GM23338 (cell line): ENCODE results near the gene MBNL1. TPM values are rescaled to one million over a fixed set of nuclear protein-coding genes. Genes with fewer than 3 reads are reported as not detected.
A peak's percentile ranks its signal among the peaks of the same experiment; 100 is the strongest.

ENCODE experiments used
- ATAC-seq: fragments of 200-7000 bp; cut with Tn5 transposase; 3 replicates; pipeline ENCODE4 v1.9.1; 2020
- DNase-seq: peaks from one replicate; pipeline ENCODE4 v3.0.0-alpha.2; 2015; ENCODE audit warnings: low spot score
- H2AFZ ChIP-seq: fragments of 200-600 bp; sonication (generic); 2 replicates; pipeline ENCODE4 v1.8.0; 2016; ENCODE audit warnings: antibody characterized with exemption, mild to moderate bottlenecking, moderate library complexity
- H3F3A ChIP-seq: fragments of 200-600 bp; sonication (generic); replicated peaks from 2 replicates; pipeline ENCODE4 v1.8.0; 2017; ENCODE audit warnings: antibody characterized with exemption, mixed run types, low read depth
- H3K27ac ChIP-seq: fragments of 200-600 bp; sonication (generic); 2 replicates; pipeline ENCODE4 v1.6.1; 2016; ENCODE audit warnings: low read depth
- H3K27me3 ChIP-seq: fragments of 200-600 bp; sonication (generic); 2 replicates; pipeline ENCODE4 v1.8.0; 2016; ENCODE audit warnings: mild to moderate bottlenecking, mixed run types, moderate library complexity; ENCODE audit not compliant: insufficient read depth
- H3K36me3 ChIP-seq: fragments of 200-600 bp; sonication (generic); 2 replicates; pipeline ENCODE4 v1.8.0; 2016; ENCODE audit warnings: mild to moderate bottlenecking; ENCODE audit not compliant: insufficient read depth
- H3K4me1 ChIP-seq: fragments of 200-600 bp; sonication (generic); 2 replicates; pipeline ENCODE4 v1.8.0; 2016; ENCODE audit warnings: mild to moderate bottlenecking, moderate library complexity; ENCODE audit not compliant: insufficient read depth
- H3K4me2 ChIP-seq: fragments of 200-600 bp; sonication (generic); 2 replicates; pipeline ENCODE4 v1.7.1; 2017; ENCODE audit warnings: mixed run types
- H3K4me3 ChIP-seq: fragments of 200-600 bp; sonication (generic); 2 replicates; pipeline ENCODE4 v1.6.1; 2016; ENCODE audit warnings: mixed run types
- H3K79me2 ChIP-seq: fragments of 200-600 bp; sonication (generic); replicated peaks from 2 replicates; pipeline ENCODE4 v1.8.0; 2017; ENCODE audit warnings: mild to moderate bottlenecking; ENCODE audit not compliant: insufficient read depth
- H3K9me2 ChIP-seq: fragments of 200-600 bp; sonication (generic); 2 replicates; pipeline ENCODE4 v1.8.0; 2017; ENCODE audit not compliant: insufficient read depth
- H4K20me1 ChIP-seq: fragments of 200-600 bp; sonication (generic); replicated peaks from 2 replicates; pipeline ENCODE4 v1.8.0; 2017; ENCODE audit warnings: mild to moderate bottlenecking; ENCODE audit not compliant: insufficient read depth
- H3K27ac Mint-ChIP-seq: 2 replicates; pipeline ENCODE4 v1.8.0; 2020; ENCODE audit warnings: inconsistent platforms, mild to moderate bottlenecking, moderate library complexity, mixed read lengths
- H3K27me3 Mint-ChIP-seq: 3 replicates; pipeline ENCODE4 v1.8.0; 2022; ENCODE audit warnings: low read depth, mild to moderate bottlenecking, moderate library complexity, mixed read lengths, inconsistent platforms; ENCODE audit not compliant: insufficient read depth, poor library complexity
- H3K36me3 Mint-ChIP-seq: 3 replicates; pipeline ENCODE4 v1.8.0; 2021; ENCODE audit warnings: low read depth, mild to moderate bottlenecking, inconsistent platforms, moderate library complexity, mixed read lengths
- H3K4me1 Mint-ChIP-seq: 3 replicates; pipeline ENCODE4 v1.8.0; 2020; ENCODE audit warnings: mild to moderate bottlenecking, inconsistent platforms, mixed read lengths
- H3K4me3 Mint-ChIP-seq: 3 replicates; pipeline ENCODE4 v1.8.0; 2021; ENCODE audit warnings: moderate library complexity, mild to moderate bottlenecking, inconsistent platforms, mixed read lengths
- H3K9me3 Mint-ChIP-seq: 3 replicates; pipeline ENCODE4 v1.8.0; 2020; ENCODE audit warnings: moderate library complexity, mild to moderate bottlenecking, inconsistent platforms, mixed read lengths
- CREB1 ChIP-seq: fragments of 250-450 bp; sonication (Bioruptor Pico); IDR thresholded peaks from 2 replicates; pipeline ENCODE4 v1.5.0; 2020; ENCODE audit warnings: low read depth, mild to moderate bottlenecking, moderate library complexity
- EZH2 ChIP-seq: fragments of 200-600 bp; sonication (generic); IDR thresholded peaks from one replicate; pipeline ENCODE4 v1.8.0; 2017; ENCODE audit warnings: antibody characterized with exemption, mild to moderate bottlenecking, low read depth; ENCODE audit not compliant: unreplicated experiment
- EZH2phosphoT487 ChIP-seq: fragments of 200-600 bp; sonication (generic); IDR thresholded peaks from one replicate; pipeline ENCODE4 v1.8.1; 2018; ENCODE audit warnings: antibody characterized with exemption; ENCODE audit not compliant: unreplicated experiment
- JUNB ChIP-seq: IDR thresholded peaks from one replicate; pipeline ENCODE4 v1.6.1; 2016; ENCODE audit warnings: antibody characterized with exemption; ENCODE audit not compliant: unreplicated experiment
- POLR2AphosphoS5 ChIP-seq: IDR thresholded peaks from 2 replicates; pipeline ENCODE4 v1.6.1; 2016; ENCODE audit warnings: antibody characterized with exemption, low read depth
- ZNF114 ChIP-seq: fragments of 250-450 bp; sonication (Bioruptor Pico); IDR thresholded peaks from 2 replicates; pipeline ENCODE4 v1.5.0; 2020; ENCODE audit warnings: mild to moderate bottlenecking, moderate library complexity
- ZNF331 ChIP-seq: fragments of 250-450 bp; sonication (Bioruptor Pico); IDR thresholded peaks from 2 replicates; pipeline ENCODE4 v1.5.0; 2020; ENCODE audit warnings: low read depth, mild to moderate bottlenecking, moderate library complexity
- polyA plus RNA-seq: library from polyadenylated mRNA; unstranded; fragments of >200 nt; fragmentation: Nextera tagmentation; extraction: Ambion mirVana; gene quantifications from 2 replicates; pipeline ENCODE4 v1.2.1, GENCODE V29; 2016
- total RNA-seq: library from RNA; depleted of rRNA; stranded (reverse); fragments of >200 nt; shearing (Covaris generic); gene quantifications from 2 replicates; pipeline ENCODE4 v1.2.3, GENCODE V29; 2014
- TF ChIP-seq, protein P1 (sequence below): IDR thresholded peaks from one replicate; pipeline ENCODE4 v1.6.1; 2018; ENCODE audit warnings: antibody characterized with exemption; ENCODE audit not compliant: unreplicated experiment
- TF ChIP-seq, protein P2 (sequence below), 2 experiments: fragments of 200-600 bp in 1 of 2; sonication (generic) in 1 of 2; conservative IDR thresholded peaks; 2 replicates each; pipeline versions ENCODE4 v1.5.1 to v1.6.1; 2016 to 2017; ENCODE audit warnings: antibody characterized with exemption in 2 of 2, low read depth in 2 of 2, mild to moderate bottlenecking in 2 of 2, moderate library complexity in 1 of 2

Gene MBNL1
- total and polyA plus RNA-seq, 2 experiments from 2014 or later: 9.4 to 23.2 TPM

- Histone ChIP-seq H3K27ac (no peak overlapping the region), H3F3A (no peaks in the 10 kb centered on the region), H3K9me2 (no peaks in the 10 kb centered on the region), H3K36me3 (no peaks in the 10 kb centered on the region), H4K20me1 (no peaks in the 10 kb centered on the region), H3K4me1 (no peaks in the 10 kb centered on the region), H3K4me2 (no peak overlapping the region), H3K4me3 (no peak overlapping the region), H2AFZ (peak overlapping the region; percentile 64; the same call in 1 of the 2 replicates), H3K79me2 (no peaks in the 10 kb centered on the region), H3K27me3 (no peaks in the 10 kb centered on the region)
- no peak for DNase-seq
- Mint-ChIP-seq H3K4me1 (no peaks in the 10 kb centered on the region), H3K4me3 (no peak overlapping the region), H3K36me3 (no peaks in the 10 kb centered on the region), H3K9me3 (no peaks in the 10 kb centered on the region), H3K27ac (no peak overlapping the region), H3K27me3 (peaks cover 2% of the 10 kb centered on the region)
- no peak for ATAC-seq
- TF ChIP-seq, protein P1, sequence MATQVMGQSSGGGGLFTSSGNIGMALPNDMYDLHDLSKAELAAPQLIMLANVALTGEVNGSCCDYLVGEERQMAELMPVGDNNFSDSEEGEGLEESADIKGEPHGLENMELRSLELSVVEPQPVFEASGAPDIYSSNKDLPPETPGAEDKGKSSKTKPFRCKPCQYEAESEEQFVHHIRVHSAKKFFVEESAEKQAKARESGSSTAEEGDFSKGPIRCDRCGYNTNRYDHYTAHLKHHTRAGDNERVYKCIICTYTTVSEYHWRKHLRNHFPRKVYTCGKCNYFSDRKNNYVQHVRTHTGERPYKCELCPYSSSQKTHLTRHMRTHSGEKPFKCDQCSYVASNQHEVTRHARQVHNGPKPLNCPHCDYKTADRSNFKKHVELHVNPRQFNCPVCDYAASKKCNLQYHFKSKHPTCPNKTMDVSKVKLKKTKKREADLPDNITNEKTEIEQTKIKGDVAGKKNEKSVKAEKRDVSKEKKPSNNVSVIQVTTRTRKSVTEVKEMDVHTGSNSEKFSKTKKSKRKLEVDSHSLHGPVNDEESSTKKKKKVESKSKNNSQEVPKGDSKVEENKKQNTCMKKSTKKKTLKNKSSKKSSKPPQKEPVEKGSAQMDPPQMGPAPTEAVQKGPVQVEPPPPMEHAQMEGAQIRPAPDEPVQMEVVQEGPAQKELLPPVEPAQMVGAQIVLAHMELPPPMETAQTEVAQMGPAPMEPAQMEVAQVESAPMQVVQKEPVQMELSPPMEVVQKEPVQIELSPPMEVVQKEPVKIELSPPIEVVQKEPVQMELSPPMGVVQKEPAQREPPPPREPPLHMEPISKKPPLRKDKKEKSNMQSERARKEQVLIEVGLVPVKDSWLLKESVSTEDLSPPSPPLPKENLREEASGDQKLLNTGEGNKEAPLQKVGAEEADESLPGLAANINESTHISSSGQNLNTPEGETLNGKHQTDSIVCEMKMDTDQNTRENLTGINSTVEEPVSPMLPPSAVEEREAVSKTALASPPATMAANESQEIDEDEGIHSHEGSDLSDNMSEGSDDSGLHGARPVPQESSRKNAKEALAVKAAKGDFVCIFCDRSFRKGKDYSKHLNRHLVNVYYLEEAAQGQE: no peak
- TF ChIP-seq ZNF331 (CRISPR knock-in tag) (no peak), ZNF114 (CRISPR knock-in tag) (no peak), EZH2 (no peak), POLR2AphosphoS5 (no peak)
- TF ChIP-seq, protein P2, sequence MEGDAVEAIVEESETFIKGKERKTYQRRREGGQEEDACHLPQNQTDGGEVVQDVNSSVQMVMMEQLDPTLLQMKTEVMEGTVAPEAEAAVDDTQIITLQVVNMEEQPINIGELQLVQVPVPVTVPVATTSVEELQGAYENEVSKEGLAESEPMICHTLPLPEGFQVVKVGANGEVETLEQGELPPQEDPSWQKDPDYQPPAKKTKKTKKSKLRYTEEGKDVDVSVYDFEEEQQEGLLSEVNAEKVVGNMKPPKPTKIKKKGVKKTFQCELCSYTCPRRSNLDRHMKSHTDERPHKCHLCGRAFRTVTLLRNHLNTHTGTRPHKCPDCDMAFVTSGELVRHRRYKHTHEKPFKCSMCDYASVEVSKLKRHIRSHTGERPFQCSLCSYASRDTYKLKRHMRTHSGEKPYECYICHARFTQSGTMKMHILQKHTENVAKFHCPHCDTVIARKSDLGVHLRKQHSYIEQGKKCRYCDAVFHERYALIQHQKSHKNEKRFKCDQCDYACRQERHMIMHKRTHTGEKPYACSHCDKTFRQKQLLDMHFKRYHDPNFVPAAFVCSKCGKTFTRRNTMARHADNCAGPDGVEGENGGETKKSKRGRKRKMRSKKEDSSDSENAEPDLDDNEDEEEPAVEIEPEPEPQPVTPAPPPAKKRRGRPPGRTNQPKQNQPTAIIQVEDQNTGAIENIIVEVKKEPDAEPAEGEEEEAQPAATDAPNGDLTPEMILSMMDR (conservative IDR thresholded peaks at IDR 0.05; ENCODE audit: low read depth in 2 of 2): no peak
Measured at GRCh38 chr3:152255290-152255689, 13.4 kb upstream of the MBNL1 start.

DNA sequence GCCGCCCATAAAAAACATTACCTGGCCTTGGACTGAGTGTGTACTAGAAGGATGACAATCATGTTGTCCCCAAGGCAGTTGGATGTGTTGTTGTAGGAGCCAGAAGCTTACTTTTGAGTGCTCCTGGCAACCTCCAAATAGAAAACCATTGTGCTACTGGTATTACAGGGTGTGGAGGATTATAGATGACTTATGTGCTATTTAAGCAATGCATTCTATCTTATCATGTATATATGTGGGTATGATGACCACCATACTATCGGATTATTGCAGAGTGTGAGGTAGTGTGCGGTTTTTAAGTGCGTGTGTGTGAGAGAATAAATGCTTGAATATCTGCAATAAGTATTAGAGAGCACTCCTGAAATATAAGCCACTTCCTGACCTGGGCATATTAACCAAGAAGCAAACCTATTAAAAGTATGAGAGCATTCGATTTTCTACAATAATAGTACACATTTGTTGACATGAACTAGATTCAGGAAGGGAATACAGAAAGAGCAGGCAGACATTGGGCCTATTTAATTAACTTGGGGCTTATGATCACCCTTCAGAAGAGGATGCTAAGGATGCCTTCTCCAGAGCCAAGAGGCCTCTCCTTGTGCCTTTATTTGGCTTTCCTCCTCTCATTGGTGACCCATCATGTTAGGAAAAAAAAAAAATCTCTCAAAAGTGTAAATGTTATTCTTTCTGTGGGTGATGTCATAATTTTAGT is 11.7 kb upstream of the MBNL1 start:
- Histone ChIP-seq H3K4me3 (no peak overlapping the region), H3K27me3 (no peaks in the 10 kb centered on the region), H3K4me1 (no peaks in the 10 kb centered on the region), H3K27ac (no peak overlapping the region), H4K20me1 (no peaks in the 10 kb centered on the region), H3K79me2 (no peaks in the 10 kb centered on the region), H3F3A (no peaks in the 10 kb centered on the region), H3K9me2 (no peaks in the 10 kb centered on the region), H3K36me3 (no peaks in the 10 kb centered on the region), H3K4me2 (no peak overlapping the region), H2AFZ (no peak overlapping the region)
- Mint-ChIP-seq H3K36me3 (no peaks in the 10 kb centered on the region), H3K27ac (no peak overlapping the region), H3K9me3 (no peaks in the 10 kb centered on the region), H3K27me3 (peaks cover 2% of the 10 kb centered on the region), H3K4me3 (no peak overlapping the region), H3K4me1 (no peaks in the 10 kb centered on the region)
- DNase-seq (no peak), ATAC-seq (no peak)
- no peak for TF ChIP-seq ZNF114 (CRISPR knock-in tag)
- TF ChIP-seq, protein P1: no peak
- no peak for TF ChIP-seq JUNB
- no peak for TF ChIP-seq POLR2AphosphoS5
- no peak for TF ChIP-seq CREB1 (CRISPR knock-in tag)
- no peak for TF ChIP-seq EZH2phosphoT487
